PC-9 (cell line): ENCODE results near the gene NSA2. TPM values are rescaled to one million over a fixed set of nuclear protein-coding genes. Genes with fewer than 3 reads are reported as not detected.
"Not testable (repeated sequence)": the region's sequence is repeated elsewhere in the genome, so short reads cannot be mapped to it uniquely, and the experiment has no call there.

ENCODE experiments used
- BruUV-seq: library from RNA; stranded (reverse); fragments of 400-500 nt; replicated peaks from 2 replicates; lab custom pipeline; 2021; lab: Mats Ljungman, UMichigan
- CTCF ChIA-PET: fragments of 300-600 bp; sonication (Branson Sonifier 250); formaldehyde crosslinking; loops from one replicate; lab custom pipeline; 2022; ENCODE audit warnings: antibody characterized with exemption; lab: Charles Lee
- POLR2A ChIA-PET: fragments of 300-600 bp; sonication (Branson Sonifier 250); formaldehyde crosslinking; loops from one replicate; lab custom pipeline; 2022; ENCODE audit warnings: antibody characterized with exemption; ENCODE audit not compliant: unreplicated experiment; lab: Charles Lee
- DNase-seq, 2 experiments: peaks; one replicate each; pipeline versions ENCODE4 v3.0.0 to v3.0.0-alpha.2; 2015 to 2022; ENCODE audit warnings: mixed read lengths in 1 of 2
- H2AFZ ChIP-seq: fragments of 200-600 bp; sonication (generic); 2 replicates; pipeline ENCODE4 v1.8.1; 2017; ENCODE audit warnings: antibody characterized with exemption
- H3F3A ChIP-seq: fragments of 200-600 bp; sonication (generic); 2 replicates; pipeline ENCODE4 v1.8.1; 2017; ENCODE audit warnings: antibody characterized with exemption, mild to moderate bottlenecking, low read depth; ENCODE audit not compliant: insufficient read depth
- H3K27ac ChIP-seq: fragments of 200-600 bp; sonication (generic); 2 replicates; pipeline ENCODE4 v1.6.1; 2016; ENCODE audit warnings: mixed run types
- H3K27me3 ChIP-seq: fragments of 200-600 bp; sonication (generic); 2 replicates; pipeline ENCODE4 v1.6.1; 2016; ENCODE audit warnings: low read depth, mixed run types; ENCODE audit not compliant: insufficient read depth
- H3K36me3 ChIP-seq: fragments of 200-600 bp; sonication (generic); 2 replicates; pipeline ENCODE4 v1.6.1; 2016; ENCODE audit warnings: low read depth, mixed run types
- H3K4me1 ChIP-seq: fragments of 200-600 bp; sonication (generic); replicated peaks from 2 replicates; pipeline ENCODE4 v1.6.1; 2016; ENCODE audit warnings: mixed run types; ENCODE audit not compliant: insufficient read depth
- H3K4me2 ChIP-seq: fragments of 200-600 bp; sonication (generic); 2 replicates; pipeline ENCODE4 v1.6.1; 2017; ENCODE audit warnings: mixed run types
- H3K4me3 ChIP-seq: fragments of 200-600 bp; sonication (generic); 2 replicates; pipeline ENCODE4 v1.6.1; 2016; ENCODE audit warnings: mixed run types
- H3K79me2 ChIP-seq: fragments of 200-600 bp; sonication (generic); 2 replicates; pipeline ENCODE4 v1.6.1; 2017; ENCODE audit warnings: low read depth, mixed run types
- H3K9me2 ChIP-seq: fragments of 200-600 bp; sonication (generic); 2 replicates; pipeline ENCODE4 v1.8.1; 2017; ENCODE audit warnings: mild to moderate bottlenecking; ENCODE audit not compliant: insufficient read depth
- H3K9me3 ChIP-seq: fragments of 200-600 bp; sonication (generic); 2 replicates; pipeline ENCODE4 v1.8.1; 2016; ENCODE audit warnings: low read depth; ENCODE audit not compliant: insufficient read depth
- H4K20me1 ChIP-seq: fragments of 200-600 bp; sonication (generic); 2 replicates; pipeline ENCODE4 v1.8.1; 2017; ENCODE audit not compliant: insufficient read depth
- CTCF ChIP-seq: fragments of 200-600 bp; sonication (generic); conservative IDR thresholded peaks from 2 replicates; pipeline ENCODE4 v1.6.1; 2017; ENCODE audit warnings: mixed run types, antibody characterized with exemption, mild to moderate bottlenecking, moderate library complexity
- EZH2 ChIP-seq: fragments of 200-600 bp; sonication (generic); IDR thresholded peaks from 2 replicates; pipeline ENCODE4 v1.8.0; 2017; ENCODE audit warnings: antibody characterized with exemption, low read depth
- intact Hi-C: fragments of 100-400 bp; cut with micrococcal nuclease; formaldehyde crosslinking; loops from one replicate; pipeline ENCODE4 v1.10.0; 2022; ENCODE audit not compliant: unreplicated experiment
- total RNA-seq: library from RNA; stranded (reverse); gene quantifications from 2 replicates; pipeline ENCODE4 v1.2.3, GENCODE V29; 2021

NSA2 gene
- total RNA-seq, 1 experiment from 2014 or later: 87.1 TPM

GRCh38 chr5:74725331-74725730 is 41.7 kb upstream of the NSA2 start:
- Histone ChIP-seq H3K4me3 (no peak overlapping the region), H3K9me2 (no peaks in the 10 kb centered on the region), H3K36me3 (peaks cover 52% of the 10 kb centered on the region), H3K4me2 (no peak overlapping the region), H2AFZ (no peak overlapping the region), H4K20me1 (no peaks in the 10 kb centered on the region), H3K27ac (no peak overlapping the region), H3F3A (0 out of 2 replicates have a peak, but pooled peaks cover 8% of the 10 kb centered on the region), H3K79me2 (no peaks in the 10 kb centered on the region), H3K27me3 (no peaks in the 10 kb centered on the region), H3K9me3 (no peaks in the 10 kb centered on the region), H3K4me1 (no peaks in the 10 kb centered on the region)
- TF ChIP-seq CTCF: no peak
- TF ChIP-seq EZH2: no peak
- POLR2A ChIA-PET: no interaction called here
- CTCF ChIA-PET: no interaction called here
- intact Hi-C loops: no loop called here
- BruUV-seq: no TSS peak
- DNase-seq: no peak

- H3K4me1 ChIP-seq: no peaks in the 10 kb centered on the region
- intact Hi-C loops: no loop called here
- ChIA-PET POLR2A (no interaction called here), CTCF (no interaction called here)
- no TSS peak for BruUV-seq
- TF ChIP-seq CTCF: no peak
- no peak for TF ChIP-seq EZH2
- no peak overlapping the region for H3K4me3 ChIP-seq
- no peaks in the 10 kb centered on the region for H4K20me1 ChIP-seq
- H3K9me3 ChIP-seq: no peaks in the 10 kb centered on the region
- H3K9me2 ChIP-seq: no peaks in the 10 kb centered on the region
- no peak overlapping the region for H3K27ac ChIP-seq
- no peak for DNase-seq
- peaks cover 30% of the 10 kb centered on the region for H3K36me3 ChIP-seq
- H3K27me3 ChIP-seq: no peaks in the 10 kb centered on the region
- no peaks in the 10 kb centered on the region for H3K79me2 ChIP-seq
- H3K4me2 ChIP-seq: no peak overlapping the region
- no peaks in the 10 kb centered on the region for H3F3A ChIP-seq
- no peak overlapping the region for H2AFZ ChIP-seq
These were observed 30.3 kb upstream of the NSA2 start for GRCh38 chr5:74736759-74737158.

GRCh38 chr5:74738406-74738805 is 28.6 kb upstream of the NSA2 start:
- intact Hi-C loops: no loop called here
- BruUV-seq: no TSS peak
- H4K20me1 ChIP-seq: no peaks in the 10 kb centered on the region
- ChIA-PET CTCF (no interaction called here), POLR2A (no interaction called here)
- H3K27me3 ChIP-seq: no peaks in the 10 kb centered on the region
- no peaks in the 10 kb centered on the region for H3K4me1 ChIP-seq
- H3K9me3 ChIP-seq: no peaks in the 10 kb centered on the region
- H3K79me2 ChIP-seq: no peaks in the 10 kb centered on the region
- no peak overlapping the region for H3K27ac ChIP-seq
- TF ChIP-seq EZH2 (no peak), CTCF (no peak)
- H2AFZ ChIP-seq: no peak overlapping the region
- no peak for DNase-seq
- H3K9me2 ChIP-seq: no peaks in the 10 kb centered on the region
- no peak overlapping the region for H3K4me3 ChIP-seq
- peaks cover 31% of the 10 kb centered on the region for H3K36me3 ChIP-seq
- no peak overlapping the region for H3K4me2 ChIP-seq
- no peaks in the 10 kb centered on the region for H3F3A ChIP-seq

GRCh38 chr5:74748742-74749141 is 18.3 kb upstream of the NSA2 start:
- H3K4me2 ChIP-seq, H3K27ac ChIP-seq, H3K4me1 ChIP-seq, H3K79me2 ChIP-seq, H3K9me3 ChIP-seq, H3F3A ChIP-seq, H3K4me3 ChIP-seq, H4K20me1 ChIP-seq, BruUV-seq, intact Hi-C loops, H3K9me2 ChIP-seq, CTCF ChIA-PET, POLR2A ChIA-PET, H2AFZ ChIP-seq, DNase-seq, H3K27me3 ChIP-seq: not testable (repeated sequence)
- H3K36me3 ChIP-seq: peaks cover 35% of the 10 kb centered on the region; the same call in 1 of the 2 replicates
